ENCODE results near the gene ERAP2. TPM values are rescaled to one million over a fixed set of nuclear protein-coding genes. Genes with fewer than 3 reads are reported as not detected.

Gene ERAP2
- total and polyA plus RNA-seq, 2 of the 13 experiments (the other 11 are each of a cell fraction or from before 2014, with no cell fraction given) = 12.8 to 16.6 TPM

DNA sequence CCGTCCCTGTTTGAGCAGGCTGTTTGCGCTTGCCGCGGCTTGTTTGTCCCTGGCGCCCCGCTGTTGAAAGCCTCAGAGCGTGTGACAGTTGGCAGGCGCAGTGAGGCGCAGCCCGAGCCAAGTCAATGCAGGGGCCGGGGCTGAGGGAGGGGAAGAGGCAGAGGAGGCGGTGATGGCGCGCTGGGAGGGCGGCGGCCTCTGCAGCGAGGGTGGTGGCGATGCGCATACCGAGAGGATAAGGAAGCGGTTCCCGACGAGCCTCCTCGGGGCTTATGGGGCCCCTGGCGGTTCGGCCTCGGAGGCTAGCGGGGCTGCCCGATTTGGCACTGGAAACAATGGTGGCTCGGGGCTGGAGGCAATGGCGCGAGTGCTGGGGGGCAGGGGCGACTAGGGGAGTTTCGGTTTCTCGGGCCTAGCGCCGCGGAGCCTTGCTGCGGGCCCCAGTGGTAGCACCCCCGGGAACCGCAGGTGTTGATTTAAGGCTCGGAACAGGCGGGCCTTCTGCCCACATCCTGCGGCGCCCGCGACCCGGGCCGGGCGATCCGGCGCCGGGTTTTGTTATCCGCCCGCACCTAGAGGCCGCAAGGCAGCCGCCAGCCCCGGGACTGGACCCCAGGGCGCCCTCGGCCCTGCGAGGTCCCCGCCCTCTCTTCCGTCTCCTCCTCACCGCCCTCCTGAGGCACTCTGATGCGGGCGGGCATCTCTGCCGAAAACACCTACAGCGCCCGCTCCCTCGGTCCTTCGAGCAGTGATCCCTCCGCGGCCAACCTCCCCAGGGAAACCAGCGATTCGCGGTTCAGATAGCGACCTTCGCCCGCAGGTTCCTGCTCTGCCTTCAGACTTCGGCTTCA is 58.6 kb downstream of the ERAP2 start (continued):
- TF ChIP-seq ZSCAN29 (CRISPR knock-in tag; conservative IDR thresholded peaks at IDR 0.05) (peak; percentile 13; the same call in 1 of the 2 replicates), SMAD9 (CRISPR knock-in tag; IDR thresholded peaks at IDR 0.05) (no peak), HHEX (CRISPR knock-in tag; IDR thresholded peaks at IDR 0.05) (no peak), ZNF138 (CRISPR knock-in tag; IDR thresholded peaks at IDR 0.05; ENCODE audit: low read depth) (peak; percentile 26; the same call in 1 of the 2 replicates), ZNF367 (CRISPR knock-in tag; IDR thresholded peaks at IDR 0.05; ENCODE audit: borderline replicate concordance) (0 out of 2 replicates have a peak, but pooled peaks have one; percentile 22), BRD4 (CRISPR knock-in tag; IDR thresholded peaks at IDR 0.05) (no peak), EED (CRISPR knock-in tag; IDR thresholded peaks at IDR 0.05) (no peak), ARNT2 (CRISPR knock-in tag; IDR thresholded peaks at IDR 0.05; ENCODE audit: low read depth) (peak; percentile 20; the same call in 1 of the 2 replicates), ZNF264 (CRISPR knock-in tag; IDR thresholded peaks at IDR 0.05) (no peak; the same call in 1 of the 2 replicates), SRSF9 (IDR thresholded peaks at IDR 0.05; ENCODE audit: borderline replicate concordance, insufficient read depth, low read depth, low read length, poor library complexity, severe bottlenecking) (no peak)
- TF ChIP-seq, protein P1, sequence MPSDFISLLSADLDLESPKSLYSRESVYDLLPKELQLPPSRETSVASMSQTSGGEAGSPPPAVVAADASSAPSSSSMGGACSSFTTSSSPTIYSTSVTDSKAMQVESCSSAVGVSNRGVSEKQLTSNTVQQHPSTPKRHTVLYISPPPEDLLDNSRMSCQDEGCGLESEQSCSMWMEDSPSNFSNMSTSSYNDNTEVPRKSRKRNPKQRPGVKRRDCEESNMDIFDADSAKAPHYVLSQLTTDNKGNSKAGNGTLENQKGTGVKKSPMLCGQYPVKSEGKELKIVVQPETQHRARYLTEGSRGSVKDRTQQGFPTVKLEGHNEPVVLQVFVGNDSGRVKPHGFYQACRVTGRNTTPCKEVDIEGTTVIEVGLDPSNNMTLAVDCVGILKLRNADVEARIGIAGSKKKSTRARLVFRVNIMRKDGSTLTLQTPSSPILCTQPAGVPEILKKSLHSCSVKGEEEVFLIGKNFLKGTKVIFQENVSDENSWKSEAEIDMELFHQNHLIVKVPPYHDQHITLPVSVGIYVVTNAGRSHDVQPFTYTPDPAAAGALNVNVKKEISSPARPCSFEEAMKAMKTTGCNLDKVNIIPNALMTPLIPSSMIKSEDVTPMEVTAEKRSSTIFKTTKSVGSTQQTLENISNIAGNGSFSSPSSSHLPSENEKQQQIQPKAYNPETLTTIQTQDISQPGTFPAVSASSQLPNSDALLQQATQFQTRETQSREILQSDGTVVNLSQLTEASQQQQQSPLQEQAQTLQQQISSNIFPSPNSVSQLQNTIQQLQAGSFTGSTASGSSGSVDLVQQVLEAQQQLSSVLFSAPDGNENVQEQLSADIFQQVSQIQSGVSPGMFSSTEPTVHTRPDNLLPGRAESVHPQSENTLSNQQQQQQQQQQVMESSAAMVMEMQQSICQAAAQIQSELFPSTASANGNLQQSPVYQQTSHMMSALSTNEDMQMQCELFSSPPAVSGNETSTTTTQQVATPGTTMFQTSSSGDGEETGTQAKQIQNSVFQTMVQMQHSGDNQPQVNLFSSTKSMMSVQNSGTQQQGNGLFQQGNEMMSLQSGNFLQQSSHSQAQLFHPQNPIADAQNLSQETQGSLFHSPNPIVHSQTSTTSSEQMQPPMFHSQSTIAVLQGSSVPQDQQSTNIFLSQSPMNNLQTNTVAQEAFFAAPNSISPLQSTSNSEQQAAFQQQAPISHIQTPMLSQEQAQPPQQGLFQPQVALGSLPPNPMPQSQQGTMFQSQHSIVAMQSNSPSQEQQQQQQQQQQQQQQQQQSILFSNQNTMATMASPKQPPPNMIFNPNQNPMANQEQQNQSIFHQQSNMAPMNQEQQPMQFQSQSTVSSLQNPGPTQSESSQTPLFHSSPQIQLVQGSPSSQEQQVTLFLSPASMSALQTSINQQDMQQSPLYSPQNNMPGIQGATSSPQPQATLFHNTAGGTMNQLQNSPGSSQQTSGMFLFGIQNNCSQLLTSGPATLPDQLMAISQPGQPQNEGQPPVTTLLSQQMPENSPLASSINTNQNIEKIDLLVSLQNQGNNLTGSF (CRISPR knock-in tag; IDR thresholded peaks at IDR 0.05) = no peak; the same call in 1 of the 2 replicates
- TF ChIP-seq, protein P2, sequence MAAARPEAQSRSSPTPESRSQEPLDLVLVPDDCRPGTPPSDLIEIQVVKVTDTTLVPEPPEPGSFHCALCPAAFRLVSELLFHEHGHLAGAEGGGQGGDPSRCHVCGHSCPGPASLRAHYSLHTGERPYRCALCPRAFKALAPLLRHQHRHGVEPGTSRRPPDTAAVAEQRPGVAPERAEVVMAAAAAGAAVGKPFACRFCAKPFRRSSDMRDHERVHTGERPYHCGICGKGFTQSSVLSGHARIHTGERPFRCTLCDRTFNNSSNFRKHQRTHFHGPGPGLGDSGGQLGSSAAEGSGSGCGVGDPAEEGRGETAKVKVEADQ (CRISPR knock-in tag; IDR thresholded peaks at IDR 0.05; ENCODE audit: borderline replicate concordance) = peak; percentile 80
- TF ChIP-seq, protein P3, sequence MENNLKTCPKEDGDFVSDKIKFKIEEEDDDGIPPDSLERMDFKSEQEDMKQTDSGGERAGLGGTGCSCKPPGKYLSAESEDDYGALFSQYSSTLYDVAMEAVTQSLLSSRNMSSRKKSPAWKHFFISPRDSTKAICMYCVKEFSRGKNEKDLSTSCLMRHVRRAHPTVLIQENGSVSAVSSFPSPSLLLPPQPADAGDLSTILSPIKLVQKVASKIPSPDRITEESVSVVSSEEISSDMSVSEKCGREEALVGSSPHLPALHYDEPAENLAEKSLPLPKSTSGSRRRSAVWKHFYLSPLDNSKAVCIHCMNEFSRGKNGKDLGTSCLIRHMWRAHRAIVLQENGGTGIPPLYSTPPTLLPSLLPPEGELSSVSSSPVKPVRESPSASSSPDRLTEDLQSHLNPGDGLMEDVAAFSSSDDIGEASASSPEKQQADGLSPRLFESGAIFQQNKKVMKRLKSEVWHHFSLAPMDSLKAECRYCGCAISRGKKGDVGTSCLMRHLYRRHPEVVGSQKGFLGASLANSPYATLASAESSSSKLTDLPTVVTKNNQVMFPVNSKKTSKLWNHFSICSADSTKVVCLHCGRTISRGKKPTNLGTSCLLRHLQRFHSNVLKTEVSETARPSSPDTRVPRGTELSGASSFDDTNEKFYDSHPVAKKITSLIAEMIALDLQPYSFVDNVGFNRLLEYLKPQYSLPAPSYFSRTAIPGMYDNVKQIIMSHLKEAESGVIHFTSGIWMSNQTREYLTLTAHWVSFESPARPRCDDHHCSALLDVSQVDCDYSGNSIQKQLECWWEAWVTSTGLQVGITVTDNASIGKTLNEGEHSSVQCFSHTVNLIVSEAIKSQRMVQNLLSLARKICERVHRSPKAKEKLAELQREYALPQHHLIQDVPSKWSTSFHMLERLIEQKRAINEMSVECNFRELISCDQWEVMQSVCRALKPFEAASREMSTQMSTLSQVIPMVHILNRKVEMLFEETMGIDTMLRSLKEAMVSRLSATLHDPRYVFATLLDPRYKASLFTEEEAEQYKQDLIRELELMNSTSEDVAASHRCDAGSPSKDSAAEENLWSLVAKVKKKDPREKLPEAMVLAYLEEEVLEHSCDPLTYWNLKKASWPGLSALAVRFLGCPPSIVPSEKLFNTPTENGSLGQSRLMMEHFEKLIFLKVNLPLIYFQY (CRISPR knock-in tag; IDR thresholded peaks at IDR 0.05; ENCODE audit: borderline replicate concordance) = peak; percentile 90; the same call in 1 of the 2 replicates
- TF ChIP-seq, protein P4, sequence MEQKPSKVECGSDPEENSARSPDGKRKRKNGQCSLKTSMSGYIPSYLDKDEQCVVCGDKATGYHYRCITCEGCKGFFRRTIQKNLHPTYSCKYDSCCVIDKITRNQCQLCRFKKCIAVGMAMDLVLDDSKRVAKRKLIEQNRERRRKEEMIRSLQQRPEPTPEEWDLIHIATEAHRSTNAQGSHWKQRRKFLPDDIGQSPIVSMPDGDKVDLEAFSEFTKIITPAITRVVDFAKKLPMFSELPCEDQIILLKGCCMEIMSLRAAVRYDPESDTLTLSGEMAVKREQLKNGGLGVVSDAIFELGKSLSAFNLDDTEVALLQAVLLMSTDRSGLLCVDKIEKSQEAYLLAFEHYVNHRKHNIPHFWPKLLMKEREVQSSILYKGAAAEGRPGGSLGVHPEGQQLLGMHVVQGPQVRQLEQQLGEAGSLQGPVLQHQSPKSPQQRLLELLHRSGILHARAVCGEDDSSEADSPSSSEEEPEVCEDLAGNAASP (CRISPR knock-in tag; IDR thresholded peaks at IDR 0.05; ENCODE audit: borderline replicate concordance) = no peak
- TF ChIP-seq, protein P5, sequence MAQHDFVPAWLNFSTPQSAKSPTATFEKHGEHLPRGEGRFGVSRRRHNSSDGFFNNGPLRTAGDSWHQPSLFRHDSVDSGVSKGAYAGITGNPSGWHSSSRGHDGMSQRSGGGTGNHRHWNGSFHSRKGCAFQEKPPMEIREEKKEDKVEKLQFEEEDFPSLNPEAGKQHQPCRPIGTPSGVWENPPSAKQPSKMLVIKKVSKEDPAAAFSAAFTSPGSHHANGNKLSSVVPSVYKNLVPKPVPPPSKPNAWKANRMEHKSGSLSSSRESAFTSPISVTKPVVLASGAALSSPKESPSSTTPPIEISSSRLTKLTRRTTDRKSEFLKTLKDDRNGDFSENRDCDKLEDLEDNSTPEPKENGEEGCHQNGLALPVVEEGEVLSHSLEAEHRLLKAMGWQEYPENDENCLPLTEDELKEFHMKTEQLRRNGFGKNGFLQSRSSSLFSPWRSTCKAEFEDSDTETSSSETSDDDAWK (CRISPR knock-in tag; IDR thresholded peaks at IDR 0.05) = no peak

Data from HepG2 (cell line).